Measurements from ENCODE around the gene GRIA3. TPM values are rescaled to one million over a fixed set of nuclear protein-coding genes. Genes with fewer than 3 reads are reported as not detected.

The GRIA3 gene
- total and polyA plus RNA-seq, 5 donors from 2014 or later, result not detected

DNA sequence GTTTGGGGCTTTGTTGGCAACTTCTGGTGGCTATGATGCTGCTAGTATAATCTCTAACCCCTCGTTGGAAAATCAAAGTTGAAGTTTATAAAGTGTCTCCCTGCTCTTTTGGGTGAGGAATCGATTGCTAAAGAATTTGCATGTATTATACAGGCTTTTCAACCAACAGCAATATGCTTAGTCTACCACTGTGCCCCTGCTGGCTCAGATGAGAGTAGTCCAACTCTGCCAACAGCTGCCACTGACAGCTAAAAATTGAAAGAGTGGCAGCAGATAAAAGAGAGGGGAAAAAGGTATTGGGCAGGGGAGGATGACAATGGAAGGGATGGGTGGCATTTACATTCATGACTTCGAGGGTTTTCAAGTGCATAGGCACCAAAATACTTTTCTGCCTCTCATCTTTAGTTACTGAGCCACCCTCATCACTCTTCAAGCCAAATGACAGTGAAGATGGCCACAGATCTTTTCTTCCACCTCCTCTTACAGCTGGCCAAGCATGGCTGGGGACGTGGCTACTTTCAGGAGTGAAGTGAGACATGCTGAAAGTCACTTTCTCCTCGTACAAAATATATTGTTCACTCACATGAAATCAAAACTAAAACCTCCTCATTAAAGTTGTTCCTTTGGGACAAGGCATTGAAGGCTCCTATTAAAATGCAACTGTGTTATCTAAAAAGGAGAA, 2.7 kb upstream of the GRIA3 start:
- H3K36me3 ChIP-seq (ENCODE audit: control insufficient read depth, insufficient read depth, low read length), result no peaks in the 10 kb centered on the region
- DNase-seq (no peak), ATAC-seq (ENCODE audit: low read depth in 2 of 2) (no peak)
- H3K4me1 Mint-ChIP-seq, result no peaks in the 10 kb centered on the region
- no peak overlapping the region for H3K27ac ChIP-seq (ENCODE audit: insufficient read depth, low read length, poor library complexity, severe bottlenecking)
- peaks cover 0 to 2% (median 0%) of the 10 kb centered on the region in 7 donors for H3K9me3 Mint-ChIP-seq
- no peaks in the 10 kb centered on the region for H3K36me3 Mint-ChIP-seq
- no peaks in the 10 kb centered on the region for H3K27me3 ChIP-seq (ENCODE audit: control insufficient read depth, insufficient read depth, low read length)
- H3K4me3 ChIP-seq (ENCODE audit: low read depth, low read length), result no peak overlapping the region
- H3K9me3 ChIP-seq (ENCODE audit: control insufficient read depth in 2 of 2, low read length in 2 of 2), result no peaks in the 10 kb centered on the region
- peaks cover 14% of the 10 kb centered on the region for H3K27me3 Mint-ChIP-seq
- no peaks in the 10 kb centered on the region for H3K4me1 ChIP-seq (ENCODE audit: control insufficient read depth, insufficient read depth, low read length, poor library complexity, severe bottlenecking)
- no peak overlapping the region for H3K27ac Mint-ChIP-seq
- H3K4me3 Mint-ChIP-seq, result no peak overlapping the region

DNA sequence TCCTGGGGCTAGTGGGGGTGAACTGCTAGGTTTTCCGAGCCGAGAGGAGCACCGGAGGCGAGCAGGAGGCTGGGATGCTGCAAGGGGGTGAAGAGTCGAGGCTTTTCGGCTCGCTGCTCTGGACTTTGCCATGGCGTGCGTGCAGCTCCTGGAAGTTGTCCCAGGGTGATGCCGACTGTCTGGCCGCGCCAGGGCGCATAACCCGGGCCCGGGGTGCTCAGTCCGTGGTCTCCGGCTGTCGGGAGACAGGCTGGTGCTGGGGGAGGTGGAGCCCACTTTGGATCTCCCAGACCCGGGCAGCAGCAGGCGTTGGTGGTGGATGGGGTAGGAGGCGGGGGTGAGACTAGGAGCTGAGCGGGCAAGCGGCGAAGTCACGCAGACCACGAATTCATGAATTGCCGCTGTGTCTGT, 793 bp downstream of the GRIA3 start:
- H3K36me3 Mint-ChIP-seq, result no peaks in the 10 kb centered on the region
- H3K4me1 Mint-ChIP-seq, result no peaks in the 10 kb centered on the region
- H3K27me3 Mint-ChIP-seq, result peaks cover 19% of the 10 kb centered on the region
- no peak for DNase-seq
- H3K4me3 ChIP-seq (ENCODE audit: low read depth, low read length), result no peak overlapping the region
- H3K9me3 ChIP-seq (ENCODE audit: control insufficient read depth in 2 of 2, low read length in 2 of 2), result no peaks in the 10 kb centered on the region
- H3K36me3 ChIP-seq (ENCODE audit: control insufficient read depth, insufficient read depth, low read length), result no peaks in the 10 kb centered on the region
- H3K27me3 ChIP-seq (ENCODE audit: control insufficient read depth, insufficient read depth, low read length), result no peaks in the 10 kb centered on the region
- H3K27ac ChIP-seq (ENCODE audit: insufficient read depth, low read length, poor library complexity, severe bottlenecking), result no peak overlapping the region
- no peak overlapping the region for H3K27ac Mint-ChIP-seq
- no peaks in the 10 kb centered on the region for H3K4me1 ChIP-seq (ENCODE audit: control insufficient read depth, insufficient read depth, low read length, poor library complexity, severe bottlenecking)
- ATAC-seq (ENCODE audit: low read depth in 2 of 2), result no peak
- peaks cover 0 to 2% (median 0%) of the 10 kb centered on the region in 7 donors for H3K9me3 Mint-ChIP-seq
- no peak overlapping the region for H3K4me3 Mint-ChIP-seq

DNA sequence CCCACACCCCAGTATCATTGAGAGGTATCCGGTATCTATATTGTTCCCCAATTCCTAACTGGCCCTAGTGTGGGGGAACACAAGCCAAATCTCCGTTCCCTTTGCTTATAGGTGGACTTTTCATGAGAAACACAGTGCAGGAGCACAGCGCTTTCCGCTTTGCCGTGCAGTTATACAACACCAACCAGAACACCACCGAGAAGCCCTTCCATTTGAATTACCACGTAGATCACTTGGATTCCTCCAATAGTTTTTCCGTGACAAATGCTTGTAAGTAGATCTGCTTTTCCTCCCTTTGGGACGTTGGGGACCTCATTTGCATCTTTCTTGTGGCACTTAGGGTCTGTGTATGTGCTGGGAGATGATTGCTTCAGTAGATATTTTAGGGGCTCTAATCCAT, 1.6 kb downstream of the GRIA3 start:
- Mint-ChIP-seq H3K9me3 (peaks cover 0 to 2% (median 0%) of the 10 kb centered on the region in 7 donors), H3K4me3 (no peak overlapping the region), H3K27me3 (peaks cover 19% of the 10 kb centered on the region), H3K36me3 (no peaks in the 10 kb centered on the region), H3K27ac (no peak overlapping the region), H3K4me1 (no peaks in the 10 kb centered on the region)
- Histone ChIP-seq H3K27me3 (ENCODE audit: control insufficient read depth, insufficient read depth, low read length) (no peaks in the 10 kb centered on the region), H3K4me1 (ENCODE audit: control insufficient read depth, insufficient read depth, low read length, poor library complexity, severe bottlenecking) (no peaks in the 10 kb centered on the region), H3K4me3 (ENCODE audit: low read depth, low read length) (no peak overlapping the region), H3K27ac (ENCODE audit: insufficient read depth, low read length, poor library complexity, severe bottlenecking) (no peak overlapping the region), H3K9me3 (ENCODE audit: control insufficient read depth in 2 of 2, low read length in 2 of 2) (no peaks in the 10 kb centered on the region), H3K36me3 (ENCODE audit: control insufficient read depth, insufficient read depth, low read length) (no peaks in the 10 kb centered on the region)
- ATAC-seq (ENCODE audit: low read depth in 2 of 2) (no peak), DNase-seq (no peak)

DNA sequence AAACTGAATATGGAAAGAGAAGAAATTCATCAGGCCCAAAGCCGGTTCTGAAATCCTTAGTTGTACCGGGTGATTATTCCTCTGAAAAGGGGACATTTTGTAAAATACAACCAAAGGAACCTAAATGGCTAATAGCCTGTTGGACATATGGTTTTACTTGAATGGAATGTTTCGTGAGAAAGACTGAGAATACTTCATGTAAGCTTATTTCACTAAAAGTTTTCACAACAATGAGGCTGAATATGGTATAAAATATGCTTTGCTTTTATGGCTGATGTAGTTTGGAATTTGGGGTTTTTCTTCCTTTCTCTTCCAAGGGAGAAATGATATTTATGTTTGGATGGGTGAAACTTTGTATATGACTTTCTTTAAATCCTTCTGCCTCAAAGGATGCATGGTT, 2.7 kb downstream of the GRIA3 start:
- Histone ChIP-seq H3K27me3 (ENCODE audit: control insufficient read depth, insufficient read depth, low read length) (no peaks in the 10 kb centered on the region), H3K4me3 (ENCODE audit: low read depth, low read length) (no peak overlapping the region), H3K36me3 (ENCODE audit: control insufficient read depth, insufficient read depth, low read length) (no peaks in the 10 kb centered on the region), H3K27ac (ENCODE audit: insufficient read depth, low read length, poor library complexity, severe bottlenecking) (no peak overlapping the region), H3K4me1 (ENCODE audit: control insufficient read depth, insufficient read depth, low read length, poor library complexity, severe bottlenecking) (no peaks in the 10 kb centered on the region), H3K9me3 (ENCODE audit: control insufficient read depth in 2 of 2, low read length in 2 of 2) (no peaks in the 10 kb centered on the region)
- DNase-seq (no peak), ATAC-seq (ENCODE audit: low read depth in 2 of 2) (no peak)
- Mint-ChIP-seq H3K27me3 (peaks cover 19% of the 10 kb centered on the region), H3K4me1 (no peaks in the 10 kb centered on the region), H3K9me3 (peaks cover 0 to 2% (median 0%) of the 10 kb centered on the region in 7 donors), H3K27ac (no peak overlapping the region), H3K4me3 (no peak overlapping the region), H3K36me3 (no peaks in the 10 kb centered on the region)

DNA sequence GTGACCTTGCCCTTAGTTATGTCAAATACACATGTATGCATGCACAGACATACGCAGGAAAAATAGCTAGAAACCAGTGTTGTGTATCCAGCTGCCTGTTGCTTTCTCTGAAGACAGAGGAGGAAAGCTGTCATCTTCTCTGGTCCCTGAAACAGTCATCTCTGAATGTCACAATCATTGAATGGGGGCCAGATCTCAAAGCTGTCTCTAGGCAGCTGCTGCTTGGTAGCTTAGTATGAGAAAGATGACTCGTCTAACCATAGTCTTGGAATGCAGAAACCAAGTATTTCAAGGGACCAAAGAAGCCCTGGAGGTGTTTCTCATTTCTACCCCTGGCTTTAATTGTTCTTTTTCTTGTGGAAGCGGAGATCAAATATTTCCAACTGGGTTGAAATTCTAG, 4.0 kb downstream of the GRIA3 start:
- peaks cover 19% of the 10 kb centered on the region for H3K27me3 Mint-ChIP-seq
- DNase-seq, result no peak
- no peak for ATAC-seq (ENCODE audit: low read depth in 2 of 2)
- Histone ChIP-seq H3K36me3 (ENCODE audit: control insufficient read depth, insufficient read depth, low read length) (no peaks in the 10 kb centered on the region), H3K27me3 (ENCODE audit: control insufficient read depth, insufficient read depth, low read length) (no peaks in the 10 kb centered on the region), H3K27ac (ENCODE audit: insufficient read depth, low read length, poor library complexity, severe bottlenecking) (no peak overlapping the region), H3K4me3 (ENCODE audit: low read depth, low read length) (no peak overlapping the region), H3K4me1 (ENCODE audit: control insufficient read depth, insufficient read depth, low read length, poor library complexity, severe bottlenecking) (no peaks in the 10 kb centered on the region), H3K9me3 (ENCODE audit: control insufficient read depth in 2 of 2, low read length in 2 of 2) (no peaks in the 10 kb centered on the region)
- H3K36me3 Mint-ChIP-seq, result no peaks in the 10 kb centered on the region
- H3K27ac Mint-ChIP-seq, result no peak overlapping the region
- peaks cover 0 to 2% (median 0%) of the 10 kb centered on the region in 7 donors for H3K9me3 Mint-ChIP-seq
- no peak overlapping the region for H3K4me3 Mint-ChIP-seq
- no peaks in the 10 kb centered on the region for H3K4me1 Mint-ChIP-seq

DNA sequence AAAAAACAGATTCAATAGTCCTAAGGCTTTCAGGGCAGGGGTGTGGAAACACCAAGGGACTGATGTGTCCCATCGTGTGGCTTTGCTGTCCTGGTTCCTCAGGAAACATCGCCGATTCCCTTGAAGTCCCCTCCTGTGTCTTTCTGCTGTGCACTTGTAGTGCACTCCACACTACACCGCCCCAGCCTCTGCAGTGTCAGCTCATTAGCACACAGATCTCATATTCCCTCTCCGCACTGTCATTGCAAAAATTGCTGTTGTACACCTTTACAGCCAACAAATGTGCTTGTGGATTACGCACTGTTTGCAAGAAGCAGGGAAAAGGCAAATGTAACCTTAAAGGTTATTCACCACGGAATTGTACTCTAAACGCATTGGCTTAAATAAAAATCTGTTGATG, 5.3 kb downstream of the GRIA3 start:
- DNase-seq (no peak), ATAC-seq (ENCODE audit: low read depth in 2 of 2) (no peak)
- Histone ChIP-seq H3K27ac (ENCODE audit: insufficient read depth, low read length, poor library complexity, severe bottlenecking) (no peak overlapping the region), H3K36me3 (ENCODE audit: control insufficient read depth, insufficient read depth, low read length) (no peaks in the 10 kb centered on the region), H3K4me3 (ENCODE audit: low read depth, low read length) (no peak overlapping the region), H3K27me3 (ENCODE audit: control insufficient read depth, insufficient read depth, low read length) (no peaks in the 10 kb centered on the region), H3K9me3 (ENCODE audit: control insufficient read depth in 2 of 2, low read length in 2 of 2) (no peaks in the 10 kb centered on the region), H3K4me1 (ENCODE audit: control insufficient read depth, insufficient read depth, low read length, poor library complexity, severe bottlenecking) (no peaks in the 10 kb centered on the region)
- Mint-ChIP-seq H3K27ac (no peak overlapping the region), H3K36me3 (no peaks in the 10 kb centered on the region), H3K27me3 (peaks cover 13% of the 10 kb centered on the region), H3K4me1 (no peaks in the 10 kb centered on the region), H3K4me3 (no peak overlapping the region), H3K9me3 (peaks cover 0 to 2% (median 0%) of the 10 kb centered on the region in 7 donors)

DNA sequence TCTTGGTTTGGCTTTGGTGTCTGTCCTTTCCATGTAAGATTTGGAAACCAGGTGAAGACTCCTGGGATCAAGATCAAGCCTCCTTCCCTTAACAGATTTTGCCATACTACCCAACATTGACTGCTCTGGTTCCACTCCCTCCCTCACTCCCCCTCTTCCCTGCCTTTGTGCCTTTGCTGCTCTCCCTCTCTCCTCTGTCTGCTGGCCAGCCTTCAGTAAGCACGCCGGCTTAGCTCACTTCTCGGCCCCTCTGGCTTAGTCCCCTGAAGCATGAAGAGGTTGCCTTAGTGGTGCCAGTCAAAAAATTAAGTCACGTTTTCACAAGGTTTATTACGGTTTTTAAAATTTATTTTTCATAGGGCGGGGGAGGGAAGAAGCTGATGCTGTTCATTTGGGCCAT, 6.0 kb downstream of the GRIA3 start:
- no peak overlapping the region for H3K4me3 Mint-ChIP-seq
- H3K9me3 Mint-ChIP-seq, result peaks cover 0 to 2% (median 0%) of the 10 kb centered on the region in 7 donors
- Histone ChIP-seq H3K9me3 (ENCODE audit: control insufficient read depth in 2 of 2, low read length in 2 of 2) (no peaks in the 10 kb centered on the region), H3K4me3 (ENCODE audit: low read depth, low read length) (no peak overlapping the region), H3K27me3 (ENCODE audit: control insufficient read depth, insufficient read depth, low read length) (no peaks in the 10 kb centered on the region), H3K27ac (ENCODE audit: insufficient read depth, low read length, poor library complexity, severe bottlenecking) (no peak overlapping the region), H3K36me3 (ENCODE audit: control insufficient read depth, insufficient read depth, low read length) (no peaks in the 10 kb centered on the region), H3K4me1 (ENCODE audit: control insufficient read depth, insufficient read depth, low read length, poor library complexity, severe bottlenecking) (no peaks in the 10 kb centered on the region)
- no peaks in the 10 kb centered on the region for H3K4me1 Mint-ChIP-seq
- H3K36me3 Mint-ChIP-seq, result no peaks in the 10 kb centered on the region
- ATAC-seq (ENCODE audit: low read depth in 2 of 2), result no peak
- peaks cover 12% of the 10 kb centered on the region for H3K27me3 Mint-ChIP-seq
- DNase-seq, result no peak
- no peak overlapping the region for H3K27ac Mint-ChIP-seq

DNA sequence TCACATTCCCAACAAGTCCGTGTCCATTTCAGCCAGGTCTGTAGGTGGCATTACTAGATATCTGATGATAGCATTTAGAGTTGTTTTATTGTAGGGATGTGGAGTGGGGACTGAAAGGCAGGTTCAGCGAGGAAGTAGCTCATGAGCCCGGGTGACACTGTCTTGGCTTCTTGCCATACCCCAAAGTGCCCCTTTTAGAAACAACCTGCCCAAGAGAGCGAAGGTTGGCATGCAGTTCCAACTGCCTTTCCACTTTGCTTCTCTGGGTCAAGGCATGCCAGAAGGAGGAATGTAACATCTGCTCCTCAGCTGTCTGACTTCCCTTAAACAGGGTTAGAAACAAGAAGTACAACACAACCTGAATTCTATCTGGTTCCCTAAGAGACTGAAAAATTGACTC, 9.0 kb downstream of the GRIA3 start:
- Mint-ChIP-seq H3K4me1 (no peaks in the 10 kb centered on the region), H3K4me3 (no peak overlapping the region), H3K9me3 (peaks cover 0 to 2% (median 0%) of the 10 kb centered on the region in 7 donors), H3K27me3 (no peaks in the 10 kb centered on the region), H3K36me3 (no peaks in the 10 kb centered on the region), H3K27ac (no peak overlapping the region)
- Histone ChIP-seq H3K4me1 (ENCODE audit: control insufficient read depth, insufficient read depth, low read length, poor library complexity, severe bottlenecking) (no peaks in the 10 kb centered on the region), H3K4me3 (ENCODE audit: low read depth, low read length) (no peak overlapping the region), H3K27ac (ENCODE audit: insufficient read depth, low read length, poor library complexity, severe bottlenecking) (no peak overlapping the region), H3K27me3 (ENCODE audit: control insufficient read depth, insufficient read depth, low read length) (no peaks in the 10 kb centered on the region), H3K9me3 (ENCODE audit: control insufficient read depth in 2 of 2, low read length in 2 of 2) (no peaks in the 10 kb centered on the region), H3K36me3 (ENCODE audit: control insufficient read depth, insufficient read depth, low read length) (no peaks in the 10 kb centered on the region)
- DNase-seq (no peak), ATAC-seq (ENCODE audit: low read depth in 2 of 2) (no peak)

All from CD4-positive, CD25-positive, alpha-beta regulatory T cell (primary cell).